Thoracic aorta (tissue), 2 donors: ENCODE measurements around the gene IL18RAP. TPM values are rescaled to one million over a fixed set of nuclear protein-coding genes. Genes with fewer than 3 reads are reported as not detected.

ENCODE experiments used
- ATAC-seq: fragments of 150-250 bp; one replicate; pipeline ENCODE4 v1.8.0; 2017; ENCODE audit warnings: low read depth; ENCODE audit not compliant: insufficient number of reproducible peaks, low FRiP score
- DNase-seq: peaks from one replicate; pipeline ENCODE4 v3.0.0-alpha.2; 2020; ENCODE audit warnings: low spot score
- H3K27ac ChIP-seq, 2 donors: fragments of 200-600 bp; sonication (generic); 1 replicate in 1 of 2; 2 replicates in 1 of 2; pipeline ENCODE4 v1.5.1; 2016; ENCODE audit warnings: mild to moderate bottlenecking in 2 of 2, moderate library complexity in 2 of 2
- H3K27me3 ChIP-seq: fragments of 200-600 bp; sonication (generic); replicated peaks from 2 replicates; pipeline ENCODE4 v1.6.0; 2016; ENCODE audit warnings: mild to moderate bottlenecking; ENCODE audit not compliant: insufficient read depth
- H3K36me3 ChIP-seq: fragments of 200-600 bp; sonication (generic); one replicate; pipeline ENCODE4 v1.5.1; 2016
- H3K4me1 ChIP-seq, 2 donors: fragments of 200-600 bp; sonication (generic); 1 replicate in 1 of 2; 2 replicates in 1 of 2; pipeline versions ENCODE4 v1.5.1 to v1.6.0; 2016; ENCODE audit warnings: low read depth in 2 of 2, mild to moderate bottlenecking in 1 of 2; ENCODE audit not compliant: control insufficient read depth in 1 of 2
- H3K4me3 ChIP-seq: fragments of 200-600 bp; sonication (generic); 2 replicates; pipeline ENCODE4 v1.5.1; 2016; ENCODE audit warnings: mild to moderate bottlenecking
- H3K9me3 ChIP-seq: fragments of 200-600 bp; sonication (generic); 2 replicates; pipeline ENCODE4 v1.5.1; 2016
- CTCF ChIP-seq: fragments of 200-600 bp; sonication (generic); IDR thresholded peaks from one replicate; pipeline ENCODE4 v1.5.1; 2019; ENCODE audit warnings: antibody characterized with exemption
- total RNA-seq, 2 donors: library from RNA; depleted of rRNA; stranded (reverse); fragments of >200 nt; gene quantifications; one replicate each; pipeline versions ENCODE4 v1.1.0 to v1.2.3, GENCODE V29; 2016

IL18RAP gene
- total RNA-seq, 2 donors from 2014 or later: 1.4 to 32.1 TPM

- Histone ChIP-seq H3K36me3 (no peaks in the 10 kb centered on the region), H3K4me3 (no peak overlapping the region), H3K27ac (no peak overlapping the region), H3K4me1 (no peaks in the 10 kb centered on the region), H3K9me3 (no peaks in the 10 kb centered on the region), H3K27me3 (no peaks in the 10 kb centered on the region)
- no peak for TF ChIP-seq CTCF
- ATAC-seq: no peak
- no peak for DNase-seq
Observed at GRCh38 chr2:102498414-102498813, 75.5 kb downstream of the IL18RAP start.

GRCh38 chr2:102499558-102499957 lies 76.6 kb downstream of the IL18RAP start:
- no peaks in the 10 kb centered on the region for H3K4me1 ChIP-seq
- no peak overlapping the region for H3K27ac ChIP-seq
- H3K27me3 ChIP-seq: no peaks in the 10 kb centered on the region
- H3K9me3 ChIP-seq: no peaks in the 10 kb centered on the region
- DNase-seq (no peak), ATAC-seq (no peak)
- no peaks in the 10 kb centered on the region for H3K36me3 ChIP-seq
- TF ChIP-seq CTCF: no peak
- H3K4me3 ChIP-seq: no peak overlapping the region

Other genes starting within 250 kb of the IL18RAP start
- gene IL1RL2, start 236.1 kb upstream of the IL18RAP start, total RNA-seq: 1 to 10 TPM in 1 of 2 donors, under 1 TPM in 1; 0.68 to 1.3 TPM
- gene IL1RL1, start 111.6 kb upstream of the IL18RAP start, total RNA-seq: 10 to 100 TPM; 22.2 to 32.8 TPM
- gene IL18R1, start 67.4 kb upstream of the IL18RAP start, total RNA-seq: 10 to 100 TPM in 1 of 2 donors, 1 to 10 TPM in 1; 9.3 to 22.2 TPM
- gene SLC9A4, start 50.1 kb downstream of the IL18RAP start, total RNA-seq: 1 to 10 TPM in 1 of 2 donors, not detected in 1; 1.4 TPM
- gene SLC9A2, start 196.4 kb downstream of the IL18RAP start, total RNA-seq: under 1 TPM in 1 of 2 donors, not detected in 1; 0.71 TPM